WTC11 (cell line): Measurements from ENCODE around the gene NAALAD2. TPM values are rescaled to one million over a fixed set of nuclear protein-coding genes. Genes with fewer than 3 reads are reported as not detected.
A peak's percentile ranks its signal among the peaks of the same experiment; 100 is the strongest.

ENCODE experiments used
- ATAC-seq: fragments of 200-7000 bp; cut with Tn5 transposase; 2 replicates; pipeline ENCODE4 v1.10.0; 2021; ENCODE audit warnings: mild to moderate bottlenecking, moderate library complexity
- CTCF ChIA-PET: fragments of 300-600 bp; sonication (Branson Sonifier 250); formaldehyde crosslinking; loops from one replicate; lab custom pipeline; 2021; ENCODE audit warnings: antibody characterized with exemption; lab: Charles Lee
- POLR2A ChIA-PET: fragments of 350-600 bp; sonication (Branson Sonifier 250); formaldehyde crosslinking; loops from one replicate; lab custom pipeline; 2021; ENCODE audit warnings: antibody characterized with exemption; lab: Charles Lee
- DNase-seq: peaks from one replicate; pipeline ENCODE4 v3.0.0; 2021; ENCODE audit warnings: low spot score
- H3K27ac Mint-ChIP-seq: 2 replicates; pipeline ENCODE4 v1.8.0; 2021; ENCODE audit warnings: mixed read lengths
- H3K27me3 Mint-ChIP-seq: 2 replicates; pipeline ENCODE4 v1.8.0; 2021; ENCODE audit warnings: low read depth, mild to moderate bottlenecking, moderate library complexity, mixed read lengths
- H3K36me3 Mint-ChIP-seq: 2 replicates; pipeline ENCODE4 v1.8.0; 2021; ENCODE audit warnings: mixed read lengths
- H3K4me1 Mint-ChIP-seq: 2 replicates; pipeline ENCODE4 v1.8.0; 2022; ENCODE audit warnings: mixed read lengths
- H3K4me3 Mint-ChIP-seq: 2 replicates; pipeline ENCODE4 v1.8.0; 2021; ENCODE audit warnings: mild to moderate bottlenecking, moderate library complexity, mixed read lengths
- H3K9me3 Mint-ChIP-seq: 2 replicates; pipeline ENCODE4 v1.8.0; 2021; ENCODE audit warnings: mixed read lengths
- ATF3 ChIP-seq: sonication (generic); formaldehyde crosslinking; conservative IDR thresholded peaks from 2 replicates; pipeline ENCODE4 v1.8.1; 2022; ENCODE audit warnings: mild to moderate bottlenecking, missing genetic modification reagents
- CDX4 ChIP-seq: fragments of 250-450 bp; sonication (Bioruptor Pico); IDR thresholded peaks from 2 replicates; pipeline ENCODE4 v1.9.0; 2021; ENCODE audit warnings: moderate library complexity, mild to moderate bottlenecking, inconsistent platforms, borderline replicate concordance
- E2F1 ChIP-seq: sonication (generic); formaldehyde crosslinking; IDR thresholded peaks from 2 replicates; pipeline ENCODE4 v1.8.0; 2022; ENCODE audit warnings: mild to moderate bottlenecking, missing genetic modification reagents
- ERG ChIP-seq: fragments of 250-450 bp; sonication (Bioruptor Pico); IDR thresholded peaks from 2 replicates; pipeline ENCODE4 v1.8.0; 2021; ENCODE audit warnings: mild to moderate bottlenecking
- ETV6 ChIP-seq: sonication (generic); formaldehyde crosslinking; IDR thresholded peaks from 2 replicates; pipeline ENCODE4 v1.8.1; 2022; ENCODE audit warnings: mild to moderate bottlenecking, missing genetic modification reagents
- HMGA2 ChIP-seq: fragments of 250-450 bp; sonication (Bioruptor Pico); IDR thresholded peaks from 2 replicates; pipeline ENCODE4 v1.4.0; 2021; ENCODE audit warnings: mild to moderate bottlenecking, moderate library complexity
- JAZF1 ChIP-seq: fragments of 250-450 bp; sonication (Bioruptor Pico); IDR thresholded peaks from 2 replicates; pipeline ENCODE4 v1.9.0; 2021; ENCODE audit warnings: moderate library complexity, mild to moderate bottlenecking, inconsistent platforms
- JUN ChIP-seq: sonication (generic); formaldehyde crosslinking; IDR thresholded peaks from 2 replicates; pipeline ENCODE4 v1.8.0; 2023; ENCODE audit warnings: mild to moderate bottlenecking, missing genetic modification reagents
- MLX ChIP-seq: sonication (generic); formaldehyde crosslinking; IDR thresholded peaks from 2 replicates; pipeline ENCODE4 v1.8.1; 2023; ENCODE audit warnings: mild to moderate bottlenecking, missing genetic modification reagents, moderate library complexity
- NFYB ChIP-seq: sonication (generic); formaldehyde crosslinking; conservative IDR thresholded peaks from 2 replicates; pipeline ENCODE4 v1.8.0; 2022; ENCODE audit warnings: low read depth, missing genetic modification reagents
- OVOL2 ChIP-seq: fragments of 250-450 bp; sonication (Bioruptor Pico); IDR thresholded peaks from 2 replicates; pipeline ENCODE4 v1.9.0; 2021; ENCODE audit warnings: mild to moderate bottlenecking, borderline replicate concordance
- ZMAT4 ChIP-seq: fragments of 250-450 bp; sonication (Bioruptor Pico); IDR thresholded peaks from 2 replicates; pipeline ENCODE4 v1.9.0; 2021; ENCODE audit warnings: mild to moderate bottlenecking
- ZNF121 ChIP-seq: sonication (generic); formaldehyde crosslinking; IDR thresholded peaks from 2 replicates; pipeline ENCODE4 v1.8.0; 2023; ENCODE audit warnings: missing genetic modification reagents
- ZNF281 ChIP-seq: sonication (generic); formaldehyde crosslinking; IDR thresholded peaks from 2 replicates; pipeline ENCODE4 v1.8.0; 2023; ENCODE audit warnings: mild to moderate bottlenecking, missing genetic modification reagents
- ZNF317 ChIP-seq: sonication (generic); formaldehyde crosslinking; IDR thresholded peaks from 2 replicates; pipeline ENCODE4 v1.8.1; 2023; ENCODE audit warnings: low read depth, mild to moderate bottlenecking, moderate library complexity, missing genetic modification reagents, borderline replicate concordance
- ZNF416 ChIP-seq: fragments of 250-450 bp; sonication (Bioruptor Pico); IDR thresholded peaks from 2 replicates; pipeline ENCODE4 v1.9.0; 2021; ENCODE audit warnings: mild to moderate bottlenecking, inconsistent platforms
- ZNF423 ChIP-seq: fragments of 250-450 bp; sonication (Bioruptor Pico); IDR thresholded peaks from 2 replicates; pipeline ENCODE4 v2.1.2; 2022; ENCODE audit warnings: mild to moderate bottlenecking, moderate library complexity
- total RNA-seq: library from RNA; stranded (reverse); gene quantifications from 3 replicates; pipeline ENCODE4 v1.2.3, GENCODE V29; 2021

NAALAD2 gene
- total RNA-seq, 1 experiment from 2014 or later: 3.7 TPM

- Mint-ChIP-seq H3K9me3 (no peaks in the 10 kb centered on the region; the same call in 1 of the 2 replicates), H3K27ac (peak overlapping the region; percentile 2; the same call in 1 of the 2 replicates), H3K36me3 (peaks cover 2% of the 10 kb centered on the region), H3K27me3 (no peaks in the 10 kb centered on the region), H3K4me1 (peaks cover 6% of the 10 kb centered on the region), H3K4me3 (no peak overlapping the region)
- CTCF ChIA-PET: no interaction called here
- TF ChIP-seq OVOL2 (no peak), ZMAT4 (CRISPR knock-in tag) (no peak), ETV6 (CRISPR knock-in tag) (no peak), ATF3 (CRISPR knock-in tag) (no peak), ZNF416 (CRISPR knock-in tag) (no peak), ZNF121 (no peak), ZNF423 (CRISPR knock-in tag) (no peak), HMGA2 (CRISPR knock-in tag) (no peak), ZNF317 (CRISPR knock-in tag) (no peak), ZNF281 (CRISPR knock-in tag) (no peak), MLX (CRISPR knock-in tag) (no peak)
- DNase-seq (no peak), ATAC-seq (peak; percentile 50; the same call in 1 of the 2 replicates)
- POLR2A ChIA-PET: no interaction called here
Observed at GRCh38 chr11:90189011-90189410, 54.5 kb downstream of the NAALAD2 start.

- Mint-ChIP-seq H3K27me3 (no peaks in the 10 kb centered on the region), H3K27ac (no peak overlapping the region), H3K4me3 (no peak overlapping the region), H3K4me1 (peaks cover 6% of the 10 kb centered on the region)
- ChIA-PET POLR2A (interaction anchor here (0.6 kb wide), 1 partner anchor 24 kb away, joined by 4 read pairs; no protein-coding TSS in a partner anchor), CTCF (no interaction called here)
- DNase-seq (no peak), ATAC-seq (no peak)
- no peak for TF ChIP-seq NFYB (CRISPR knock-in tag)
- no peak for TF ChIP-seq ERG
- TF ChIP-seq ZMAT4 (CRISPR knock-in tag): no peak
- no peak for TF ChIP-seq CDX4
- no peak for TF ChIP-seq E2F1 (CRISPR knock-in tag)
- TF ChIP-seq JAZF1 (CRISPR knock-in tag): no peak
- TF ChIP-seq ETV6 (CRISPR knock-in tag): no peak
- TF ChIP-seq JUN (CRISPR knock-in tag): no peak
- TF ChIP-seq, all 79 proteins: peak for 0
- Mint-ChIP-seq H3K36me3 (peaks cover 2% of the 10 kb centered on the region; the same call in 1 of the 2 replicates), H3K9me3 (no peaks in the 10 kb centered on the region)
Observed at GRCh38 chr11:90192869-90193582, 58.6 kb downstream of the NAALAD2 start.
